Karpas-422 (cell line): ENCODE measurements around the gene SNTG2. TPM values are rescaled to one million over a fixed set of nuclear protein-coding genes. Genes with fewer than 3 reads are reported as not detected.

Source experiments
- DNase-seq: peaks from one replicate; pipeline ENCODE4 v3.0.0-alpha.2; 2015
- H2AFZ ChIP-seq: fragments of 200-600 bp; sonication (generic); 2 replicates; pipeline ENCODE4 v1.6.1; 2014; ENCODE audit warnings: antibody characterized with exemption, low read length, mixed read lengths
- H3K27ac ChIP-seq: fragments of 200-600 bp; sonication (generic); 2 replicates; pipeline ENCODE4 v1.5.1; 2014; ENCODE audit warnings: mild to moderate bottlenecking, low read length, moderate library complexity
- H3K27me3 ChIP-seq: fragments of 200-600 bp; sonication (generic); 2 replicates; pipeline ENCODE4 v1.6.1; 2014; ENCODE audit warnings: low read length, mixed read lengths
- H3K36me3 ChIP-seq: fragments of 200-600 bp; sonication (generic); 2 replicates; pipeline ENCODE4 v1.6.1; 2014; ENCODE audit warnings: low read length, mixed read lengths; ENCODE audit not compliant: insufficient read depth
- H3K4me1 ChIP-seq: fragments of 200-600 bp; sonication (generic); 2 replicates; pipeline ENCODE4 v1.6.1; 2014; ENCODE audit warnings: mild to moderate bottlenecking, low read length, mixed read lengths
- H3K4me2 ChIP-seq: fragments of 200-600 bp; sonication (generic); 2 replicates; pipeline ENCODE4 v1.6.1; 2014; ENCODE audit warnings: low read length, low read depth, mild to moderate bottlenecking; ENCODE audit not compliant: poor library complexity, severe bottlenecking
- H3K4me3 ChIP-seq: fragments of 200-600 bp; sonication (generic); 2 replicates; pipeline ENCODE4 v1.5.1; 2014; ENCODE audit warnings: mild to moderate bottlenecking, antibody characterized with exemption, low read length, mixed read lengths
- H3K79me2 ChIP-seq: fragments of 200-600 bp; sonication (generic); 2 replicates; pipeline ENCODE4 v1.6.1; 2014; ENCODE audit warnings: mild to moderate bottlenecking, low read length, mixed read lengths
- H3K9ac ChIP-seq: fragments of 200-600 bp; sonication (generic); 2 replicates; pipeline ENCODE4 v1.6.0; 2014; ENCODE audit warnings: low read length
- H3K9me2 ChIP-seq: fragments of 200-600 bp; sonication (generic), shearing (Covaris generic); replicated peaks from 2 replicates; pipeline ENCODE4 v1.6.0; 2014; ENCODE audit warnings: mild to moderate bottlenecking, low read length, moderate library complexity; ENCODE audit not compliant: insufficient read depth
- H3K9me3 ChIP-seq: fragments of 300-700, 200-600 bp; sonication (generic); 2 replicates; pipeline ENCODE4 v1.6.1; 2014; ENCODE audit warnings: low read length, mixed read lengths
- H4K20me1 ChIP-seq: fragments of 200-600 bp; sonication (generic); 2 replicates; pipeline ENCODE4 v1.6.1; 2014; ENCODE audit warnings: mild to moderate bottlenecking, antibody characterized with exemption, low read length, low read depth; ENCODE audit not compliant: insufficient read depth
- total RNA-seq: library from RNA; depleted of rRNA; stranded (reverse); fragments of >200 nt; shearing (Covaris generic); gene quantifications from 2 replicates; pipeline ENCODE4 v1.2.3, GENCODE V29; 2014; ENCODE audit warnings: low replicate concordance

Gene SNTG2
- total RNA-seq, 1 experiment from 2014 or later, result not detected

GRCh38 chr2:1041012-1041805, 90.6 kb downstream of the SNTG2 start:
- Histone ChIP-seq H3K9me3 (peaks cover 12% of the 10 kb centered on the region), H3K36me3 (no peaks in the 10 kb centered on the region), H3K4me1 (peaks cover 49% of the 10 kb centered on the region), H3K4me3 (no peak overlapping the region), H3K9me2 (no peaks in the 10 kb centered on the region), H2AFZ (no peak overlapping the region), H3K27ac (no peak overlapping the region; the same call in 1 of the 2 replicates), H4K20me1 (no peaks in the 10 kb centered on the region), H3K4me2 (peak overlapping the region; percentile 13), H3K79me2 (no peaks in the 10 kb centered on the region), H3K27me3 (no peaks in the 10 kb centered on the region), H3K9ac (no peak overlapping the region)
- DNase-seq, result no peak

GRCh38 chr2:1045109-1045508, 94.5 kb downstream of the SNTG2 start:
- H3K9ac ChIP-seq, result no peak overlapping the region
- H3K4me2 ChIP-seq, result no peak overlapping the region
- no peaks in the 10 kb centered on the region for H3K79me2 ChIP-seq
- H3K27me3 ChIP-seq, result no peaks in the 10 kb centered on the region
- H2AFZ ChIP-seq, result no peak overlapping the region
- no peaks in the 10 kb centered on the region for H4K20me1 ChIP-seq
- peaks cover 12% of the 10 kb centered on the region for H3K9me3 ChIP-seq
- H3K9me2 ChIP-seq, result no peaks in the 10 kb centered on the region
- H3K4me3 ChIP-seq, result no peak overlapping the region
- no peak overlapping the region for H3K27ac ChIP-seq
- peaks cover 10% of the 10 kb centered on the region for H3K4me1 ChIP-seq
- no peak for DNase-seq
- H3K36me3 ChIP-seq, result no peaks in the 10 kb centered on the region

GRCh38 chr2:1046067-1046466, 95.4 kb downstream of the SNTG2 start:
- Histone ChIP-seq H3K9ac (no peak overlapping the region), H3K4me2 (no peak overlapping the region), H3K27me3 (no peaks in the 10 kb centered on the region), H3K79me2 (no peaks in the 10 kb centered on the region), H3K36me3 (no peaks in the 10 kb centered on the region), H4K20me1 (no peaks in the 10 kb centered on the region), H2AFZ (no peak overlapping the region), H3K4me1 (peaks cover 2% of the 10 kb centered on the region; the same call in 1 of the 2 replicates), H3K27ac (no peak overlapping the region), H3K9me3 (peaks cover 12% of the 10 kb centered on the region), H3K9me2 (no peaks in the 10 kb centered on the region), H3K4me3 (no peak overlapping the region)
- no peak for DNase-seq

- no peaks in the 10 kb centered on the region for H3K79me2 ChIP-seq
- H3K9ac ChIP-seq, result no peak overlapping the region
- no peaks in the 10 kb centered on the region for H4K20me1 ChIP-seq
- H3K27ac ChIP-seq, result no peak overlapping the region
- H3K36me3 ChIP-seq, result no peaks in the 10 kb centered on the region
- no peaks in the 10 kb centered on the region for H3K4me1 ChIP-seq
- no peak overlapping the region for H3K4me2 ChIP-seq
- no peaks in the 10 kb centered on the region for H3K9me2 ChIP-seq
- DNase-seq, result peak; percentile 77
- no peak overlapping the region for H3K4me3 ChIP-seq
- peaks cover 11% of the 10 kb centered on the region for H3K9me3 ChIP-seq
- no peaks in the 10 kb centered on the region for H3K27me3 ChIP-seq
- H2AFZ ChIP-seq, result no peak overlapping the region
Measured at GRCh38 chr2:1047485-1047884, 96.8 kb downstream of the SNTG2 start.

- Histone ChIP-seq H3K9ac (no peak overlapping the region), H3K36me3 (no peaks in the 10 kb centered on the region), H3K27me3 (no peaks in the 10 kb centered on the region), H3K9me2 (no peaks in the 10 kb centered on the region), H3K4me1 (no peaks in the 10 kb centered on the region), H3K27ac (no peak overlapping the region), H3K79me2 (no peaks in the 10 kb centered on the region), H3K4me2 (no peak overlapping the region), H4K20me1 (no peaks in the 10 kb centered on the region), H3K4me3 (no peak overlapping the region), H2AFZ (no peak overlapping the region), H3K9me3 (no peaks in the 10 kb centered on the region)
- no peak for DNase-seq
Measured at GRCh38 chr2:1049691-1050090, 99.0 kb downstream of the SNTG2 start.

GRCh38 chr2:1051075-1051474, 100.4 kb downstream of the SNTG2 start:
- Histone ChIP-seq H3K9ac (no peak overlapping the region), H4K20me1 (no peaks in the 10 kb centered on the region), H2AFZ (no peak overlapping the region), H3K9me2 (no peaks in the 10 kb centered on the region), H3K4me1 (no peaks in the 10 kb centered on the region; the same call in none of the 2 replicates), H3K4me2 (no peak overlapping the region), H3K9me3 (no peaks in the 10 kb centered on the region), H3K79me2 (no peaks in the 10 kb centered on the region), H3K36me3 (no peaks in the 10 kb centered on the region), H3K4me3 (no peak overlapping the region), H3K27me3 (no peaks in the 10 kb centered on the region), H3K27ac (no peak overlapping the region)
- no peak for DNase-seq

- H3K9ac ChIP-seq, result no peak overlapping the region
- H3K4me1 ChIP-seq, result no peaks in the 10 kb centered on the region; the same call in none of the 2 replicates
- no peaks in the 10 kb centered on the region for H3K9me2 ChIP-seq
- H3K27ac ChIP-seq, result no peak overlapping the region
- no peak for DNase-seq
- no peaks in the 10 kb centered on the region for H3K36me3 ChIP-seq
- no peak overlapping the region for H2AFZ ChIP-seq
- H3K4me3 ChIP-seq, result no peak overlapping the region
- H3K4me2 ChIP-seq, result no peak overlapping the region
- no peaks in the 10 kb centered on the region for H3K79me2 ChIP-seq
- H3K9me3 ChIP-seq, result no peaks in the 10 kb centered on the region
- no peaks in the 10 kb centered on the region for H3K27me3 ChIP-seq
- H4K20me1 ChIP-seq, result no peaks in the 10 kb centered on the region
Measured at GRCh38 chr2:1052771-1053191, 102.1 kb downstream of the SNTG2 start.

- no peak for DNase-seq
- no peaks in the 10 kb centered on the region for H3K9me3 ChIP-seq
- no peak overlapping the region for H2AFZ ChIP-seq
- no peak overlapping the region for H3K9ac ChIP-seq
- no peaks in the 10 kb centered on the region for H3K27me3 ChIP-seq
- no peaks in the 10 kb centered on the region for H3K79me2 ChIP-seq
- H4K20me1 ChIP-seq, result no peaks in the 10 kb centered on the region
- H3K4me2 ChIP-seq, result no peak overlapping the region
- H3K36me3 ChIP-seq, result no peaks in the 10 kb centered on the region
- no peak overlapping the region for H3K27ac ChIP-seq
- no peaks in the 10 kb centered on the region for H3K9me2 ChIP-seq
- no peaks in the 10 kb centered on the region; the same call in none of the 2 replicates for H3K4me1 ChIP-seq
- H3K4me3 ChIP-seq, result no peak overlapping the region
Measured at GRCh38 chr2:1053786-1054185, 103.1 kb downstream of the SNTG2 start.
